Fibroblast of peridontal ligament (primary cell): ENCODE measurements around the gene ACYP2.
A peak's percentile ranks its signal among the peaks of the same experiment; 100 is the strongest.

Experiments
- DNase-seq: peaks from one replicate; pipeline ENCODE4 v3.0.0-alpha.2; 2010; ENCODE audit errors: extremely low read depth

The ACYP2 gene

GRCh38 chr2:54325148-54325547, 209.7 kb downstream of the ACYP2 start:
- DNase-seq: no peak

DNA sequence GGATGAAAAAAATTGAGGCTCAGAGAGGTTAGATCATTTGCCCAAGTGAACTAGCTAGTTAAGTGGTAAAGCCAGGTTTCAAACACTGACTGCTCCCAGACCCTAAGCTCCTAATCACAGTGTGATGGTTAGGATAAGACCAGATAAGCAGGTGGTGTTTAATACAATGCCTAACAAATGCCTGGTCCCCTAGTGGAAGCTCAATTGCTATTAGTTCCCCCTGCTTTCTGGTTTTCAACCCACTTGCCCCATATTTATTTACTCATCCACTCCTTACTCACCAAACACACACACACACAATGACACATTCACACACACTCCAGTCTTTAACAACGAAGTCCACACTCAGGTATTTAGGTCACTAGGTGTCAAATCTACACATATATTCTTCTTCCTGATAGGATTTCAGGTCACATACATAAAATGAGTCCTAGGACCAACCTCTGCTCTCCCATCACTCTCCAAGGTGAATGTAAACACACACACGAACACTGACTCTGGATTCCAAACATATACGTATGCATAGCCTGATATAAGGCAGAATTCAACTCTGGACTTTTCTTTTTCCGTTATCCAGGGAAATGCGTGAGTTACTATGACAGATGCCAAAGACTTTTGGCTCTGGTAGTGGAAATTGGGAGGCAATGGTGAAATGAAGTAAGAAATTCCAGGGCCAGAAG, 214.2 kb downstream of the ACYP2 start:
- DNase-seq: peak; percentile 63

GRCh38 chr2:54330162-54330925, 214.9 kb downstream of the ACYP2 start:
- peak; percentile 94 for DNase-seq

DNA sequence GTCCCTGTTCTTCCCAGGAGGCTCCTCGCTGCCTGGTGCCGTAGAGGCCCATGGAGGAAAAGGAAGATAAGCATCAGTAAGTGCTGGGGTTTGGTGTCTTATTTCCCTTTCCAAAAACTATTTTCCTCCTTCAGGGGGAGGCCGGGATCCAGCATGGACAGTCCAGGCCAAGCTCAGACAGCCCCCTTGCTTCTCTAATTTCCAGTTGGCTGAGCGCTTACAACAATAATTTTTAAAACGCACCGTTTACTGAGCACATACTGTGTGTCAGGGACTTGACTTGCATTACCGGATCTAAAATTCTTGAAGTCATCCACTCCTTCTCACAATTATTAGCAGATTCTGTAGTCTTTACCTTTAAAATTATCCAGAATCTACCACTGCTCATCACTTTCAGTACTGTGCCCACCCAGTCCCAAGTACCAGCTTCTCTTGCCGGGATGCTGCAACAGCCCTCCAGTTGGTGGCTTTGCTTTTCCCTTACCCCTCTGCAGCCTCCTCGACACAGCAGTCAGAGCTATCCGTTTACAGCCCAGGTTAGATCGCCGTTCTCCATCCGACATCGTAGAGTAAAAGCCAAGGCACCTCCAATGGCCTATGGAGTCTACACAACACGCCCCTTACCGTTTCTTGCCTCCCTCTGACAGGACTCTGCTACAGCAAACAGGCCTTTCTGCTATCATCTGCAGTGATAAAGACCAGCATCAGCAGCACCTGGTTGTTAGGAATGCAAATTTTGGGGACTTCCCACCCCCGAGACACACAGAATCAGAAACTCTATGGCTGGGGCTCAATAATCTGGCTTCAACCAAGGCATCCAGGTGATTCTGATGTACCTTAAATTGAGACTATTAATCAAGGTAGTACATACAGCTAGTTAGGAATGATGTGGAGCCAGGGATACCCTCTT, 215.8 kb downstream of the ACYP2 start:
- no peak for DNase-seq

GRCh38 chr2:54332386-54332785, 217.0 kb downstream of the ACYP2 start:
- no peak for DNase-seq

DNA sequence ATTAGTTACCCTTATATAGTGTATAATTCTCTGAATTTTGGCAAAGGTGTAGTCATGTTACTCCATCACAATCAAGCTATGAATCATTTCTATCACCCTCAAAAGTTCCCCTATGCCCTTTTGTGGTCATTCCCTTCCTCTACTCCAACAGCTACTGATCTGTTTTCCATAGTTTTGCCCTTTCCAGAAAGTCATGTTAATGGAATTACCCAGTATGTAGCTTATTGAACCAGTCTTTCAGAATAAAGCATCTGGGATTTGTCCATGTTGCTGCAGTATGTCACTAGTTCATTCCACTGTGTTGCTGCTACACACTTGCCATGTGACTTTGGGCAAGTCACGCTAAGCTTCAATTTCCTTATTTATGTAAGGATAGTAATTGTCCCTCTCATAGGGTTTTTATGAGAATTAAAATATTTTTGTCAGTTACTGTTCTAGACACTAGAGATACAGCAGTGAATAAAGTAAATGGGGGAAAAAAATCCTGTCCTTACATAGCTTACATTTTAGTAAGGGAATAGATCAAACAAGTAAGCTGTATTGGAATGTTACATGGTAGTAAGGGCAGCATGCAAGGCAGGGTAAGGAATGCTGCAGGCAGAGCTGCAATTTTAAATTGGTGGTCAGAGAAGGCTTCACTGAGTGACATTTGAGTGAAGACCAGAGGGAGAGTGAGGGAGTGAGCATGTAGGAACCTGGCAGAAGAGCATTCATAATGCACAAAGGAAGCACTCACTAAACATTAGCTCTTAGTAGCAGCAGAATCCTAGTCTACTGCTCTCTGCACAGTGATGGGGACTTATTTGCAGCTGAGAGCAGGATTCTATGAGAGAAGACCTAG, 220.9 kb downstream of the ACYP2 start:
- peak; percentile 86 for DNase-seq

DNA sequence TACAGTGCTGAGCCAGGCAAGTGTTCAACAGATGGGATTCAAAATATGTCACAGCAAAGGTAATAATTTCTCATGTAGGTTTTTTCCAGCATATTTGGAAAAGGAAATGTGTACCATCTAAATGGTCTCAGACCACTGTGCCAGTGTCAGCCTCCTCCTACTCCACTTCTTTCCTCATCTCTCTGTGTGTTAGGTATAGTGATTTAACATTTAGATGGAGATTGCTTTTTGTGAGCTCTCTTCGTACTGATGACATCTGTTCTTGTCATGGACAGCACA, 221.5 kb downstream of the ACYP2 start:
- peak; percentile 6 for DNase-seq

DNA sequence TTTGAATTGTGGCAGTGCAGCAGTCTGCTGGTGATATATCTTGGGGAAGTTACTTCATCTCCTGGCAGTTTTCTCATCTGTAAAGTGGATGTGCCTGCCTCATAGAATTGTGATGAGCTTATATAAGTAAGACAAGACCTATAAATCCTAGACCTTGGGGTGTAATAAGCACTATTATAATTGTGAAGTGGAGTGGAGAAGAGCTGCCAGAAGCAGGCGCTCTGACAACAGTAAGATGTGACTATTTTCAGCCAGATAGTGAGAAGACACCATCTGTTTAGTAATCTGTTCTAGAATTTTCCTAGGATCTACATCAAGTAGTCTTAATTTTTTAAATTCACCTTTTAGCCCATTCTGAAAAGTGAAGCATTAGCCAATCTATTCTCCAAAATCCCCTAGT, 226.2 kb downstream of the ACYP2 start:
- no peak for DNase-seq

GRCh38 chr2:54342603-54343002, 227.2 kb downstream of the ACYP2 start:
- no peak for DNase-seq

GRCh38 chr2:54347622-54348021, 232.2 kb downstream of the ACYP2 start:
- DNase-seq: no peak

GRCh38 chr2:54348646-54349045, 233.2 kb downstream of the ACYP2 start:
- DNase-seq: no peak

- no peak for DNase-seq
These were observed 235.0 kb downstream of the ACYP2 start for GRCh38 chr2:54350426-54350825.

DNA sequence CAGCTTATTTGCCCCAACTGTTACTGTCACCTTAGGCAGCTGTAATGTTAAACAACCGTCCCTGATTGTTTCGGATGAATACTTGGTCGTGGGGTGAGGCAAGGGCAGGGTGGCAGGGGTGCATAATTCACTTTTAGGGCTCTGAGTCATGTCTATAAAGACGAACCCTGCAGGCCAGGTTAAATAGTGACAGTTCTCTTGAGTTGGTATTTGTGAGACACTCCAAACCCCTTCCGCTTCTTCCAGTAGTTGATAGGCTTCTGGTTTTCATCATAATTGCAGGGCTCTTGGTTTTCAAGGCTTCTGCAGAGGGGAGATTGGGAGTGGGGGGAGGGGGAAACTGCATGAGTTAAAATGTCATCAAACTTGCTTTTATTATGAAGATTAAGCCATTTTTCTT, 237.8 kb downstream of the ACYP2 start:
- no peak for DNase-seq
